ENCODE measurements around the gene NFATC2.

The NFATC2 gene

DNA sequence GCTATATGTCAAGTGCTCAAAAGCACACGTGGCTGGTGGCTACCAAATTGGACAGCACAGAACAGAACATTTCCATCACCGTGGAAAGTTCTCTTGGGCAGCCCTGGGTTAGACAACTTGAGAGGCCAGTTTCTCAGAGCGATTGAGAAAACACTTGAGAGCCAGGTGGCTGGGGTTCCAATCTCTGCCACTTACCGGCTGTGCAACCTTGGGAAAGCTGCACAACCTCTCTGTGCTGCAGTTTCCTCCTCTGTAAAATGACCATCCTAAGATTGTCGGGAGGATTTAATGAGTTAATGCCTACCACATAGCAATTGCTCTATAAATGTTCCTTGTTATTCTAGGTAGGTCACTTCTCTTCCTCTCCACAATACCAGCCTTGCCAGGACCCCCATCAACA, 25.1 kb upstream of the NFATC2 start:
- Histone ChIP-seq H3K36me3 (ENCODE audit: control insufficient read depth, insufficient read depth, low read length) (no peaks in the 10 kb centered on the region), H3K27ac (ENCODE audit: low read depth, low read length, severe bottlenecking) (no peak overlapping the region), H3K9me3 (ENCODE audit: control insufficient read depth, low read length) (no peaks in the 10 kb centered on the region), H3K4me3 (ENCODE audit: extremely low read depth, insufficient read depth, low read length, poor library complexity, severe bottlenecking) (no peak overlapping the region), H3K4me1 (ENCODE audit: control insufficient read depth, insufficient read depth, low read length, poor library complexity, severe bottlenecking) (peaks cover 9% of the 10 kb centered on the region)
- WGBS, 2 experiments (ENCODE audit: insufficient coverage in 2 of 2) = 88 to 89% methylated on average over 4 of the region's 5 CpGs

DNA sequence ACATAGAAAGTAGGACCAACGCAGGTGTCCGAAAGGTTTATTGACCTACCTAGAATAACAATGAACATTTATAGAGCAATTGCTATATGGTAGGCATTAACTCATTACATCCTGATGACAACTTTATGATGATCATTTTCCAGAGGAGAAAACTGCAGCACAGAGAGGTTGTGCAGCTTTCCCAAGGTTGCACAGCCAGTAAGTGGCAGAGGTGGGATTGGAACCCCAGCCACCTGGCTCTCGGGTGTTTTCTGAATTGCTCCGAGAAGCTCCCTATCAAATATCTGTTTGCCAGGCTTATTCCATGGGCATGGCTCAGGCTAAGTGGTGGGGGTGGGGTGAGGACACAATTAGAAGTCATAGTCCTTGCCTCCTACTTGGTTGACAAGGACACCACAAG, 24.1 kb upstream of the NFATC2 start:
- H3K4me1 ChIP-seq (ENCODE audit: control insufficient read depth, insufficient read depth, low read length, poor library complexity, severe bottlenecking) = peaks cover 9% of the 10 kb centered on the region
- WGBS, 2 experiments (ENCODE audit: insufficient coverage in 2 of 2) = 60 to 80% methylated on average over 1 of the region's 4 CpGs
- H3K36me3 ChIP-seq (ENCODE audit: control insufficient read depth, insufficient read depth, low read length) = no peaks in the 10 kb centered on the region
- H3K27ac ChIP-seq (ENCODE audit: low read depth, low read length, severe bottlenecking) = no peak overlapping the region
- H3K4me3 ChIP-seq (ENCODE audit: extremely low read depth, insufficient read depth, low read length, poor library complexity, severe bottlenecking) = no peak overlapping the region
- H3K9me3 ChIP-seq (ENCODE audit: control insufficient read depth, low read length) = no peaks in the 10 kb centered on the region

DNA sequence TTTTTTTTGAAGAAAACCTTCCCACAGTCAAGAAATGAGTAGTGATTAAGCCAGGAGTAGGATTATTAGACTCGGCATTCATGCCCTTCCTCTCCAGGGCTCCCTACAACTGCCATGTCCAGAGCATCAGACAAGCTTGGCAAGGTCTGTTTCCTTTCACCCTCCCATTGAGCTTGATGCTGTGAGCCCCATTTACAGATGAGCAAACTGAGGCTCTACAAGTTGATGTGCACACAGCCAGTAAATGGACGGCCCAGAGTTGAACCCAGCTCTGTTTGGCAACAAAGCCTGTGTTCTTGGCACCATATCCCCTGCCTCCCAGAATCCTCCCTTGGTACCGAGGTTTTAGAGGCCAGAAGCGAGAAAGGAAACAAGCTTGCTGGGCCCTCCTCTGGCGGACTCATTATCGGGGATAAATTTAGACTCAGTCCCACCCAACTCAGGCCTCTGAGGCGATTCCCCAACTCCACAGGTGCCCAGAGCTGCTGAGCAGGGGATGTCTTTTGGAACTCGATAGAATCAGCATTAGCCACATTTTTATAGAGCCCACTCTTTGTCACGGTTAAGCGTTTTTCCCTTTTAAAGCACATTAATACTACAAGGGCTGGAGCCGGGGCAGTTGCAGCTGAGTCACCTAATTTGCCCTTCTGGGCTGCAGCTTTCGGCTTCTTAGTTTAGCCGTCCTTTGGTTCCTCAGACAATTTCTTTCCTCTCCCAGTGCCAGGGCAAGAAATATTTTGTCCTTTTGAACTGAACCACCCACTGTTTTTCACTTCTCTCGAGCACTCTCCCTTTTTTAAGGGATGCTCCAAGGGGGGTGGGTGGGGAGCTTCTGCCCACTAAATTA, 23.0 kb upstream of the NFATC2 start:
- no peak overlapping the region for H3K27ac ChIP-seq (ENCODE audit: low read depth, low read length, severe bottlenecking)
- 81 to 82% methylated on average over 12 of the region's 14 CpGs for WGBS, 2 experiments (ENCODE audit: insufficient coverage in 2 of 2)

DNA sequence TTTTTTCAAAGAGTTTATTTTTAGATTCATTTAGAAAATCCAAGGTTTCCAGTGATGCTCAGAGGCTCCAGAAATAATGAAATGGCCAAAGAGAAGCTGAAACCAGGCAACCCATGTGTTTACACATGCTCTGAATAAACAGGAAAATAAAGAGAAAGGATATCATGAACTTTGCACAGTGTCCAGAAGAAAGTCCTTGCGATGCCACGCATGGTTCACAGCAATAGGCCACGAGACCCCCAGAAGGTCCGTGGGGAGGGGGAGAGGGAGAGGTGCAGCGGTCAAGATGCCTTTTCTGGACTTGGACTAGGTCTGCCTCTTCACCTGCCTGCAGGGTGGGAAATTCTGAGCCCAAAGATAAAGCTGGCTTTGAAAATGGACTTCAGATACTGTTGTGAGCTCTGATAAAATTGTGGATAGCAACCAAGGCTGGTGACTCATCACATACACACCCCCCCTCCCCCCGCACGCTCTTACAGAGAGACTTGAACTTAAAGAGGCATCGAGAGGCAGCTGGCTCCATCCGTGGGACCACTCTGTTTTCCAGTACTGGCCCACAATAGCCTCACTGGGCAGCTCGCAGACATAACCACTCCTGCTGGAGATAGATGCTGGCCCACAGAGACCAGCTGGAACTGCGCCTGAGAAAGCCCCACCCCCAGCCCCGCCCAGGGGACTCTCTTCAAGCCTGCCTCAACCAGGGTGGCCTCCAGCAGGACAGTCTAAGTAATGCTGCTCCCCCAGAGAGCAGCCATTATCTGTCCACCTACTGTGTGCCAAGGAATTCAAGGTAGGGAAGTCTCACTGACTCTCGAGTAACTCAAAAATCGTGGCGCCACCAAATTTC, 21.2 kb upstream of the NFATC2 start:
- no peaks in the 10 kb centered on the region for H3K36me3 ChIP-seq (ENCODE audit: control insufficient read depth, insufficient read depth, low read length)
- H3K4me3 ChIP-seq (ENCODE audit: extremely low read depth, insufficient read depth, low read length, poor library complexity, severe bottlenecking) = peak overlapping the region; percentile 51
- no peaks in the 10 kb centered on the region for H3K9me3 ChIP-seq (ENCODE audit: control insufficient read depth, low read length)
- WGBS, 2 experiments (ENCODE audit: insufficient coverage in 2 of 2) = 36 to 51% methylated on average over 10 to 14 of the region's 15 CpGs
- H3K27ac ChIP-seq (ENCODE audit: low read depth, low read length, severe bottlenecking) = peak overlapping the region; percentile 97
- peaks cover 19% of the 10 kb centered on the region for H3K4me1 ChIP-seq (ENCODE audit: control insufficient read depth, insufficient read depth, low read length, poor library complexity, severe bottlenecking)

More for the DNA sequence above, 23.0 kb upstream of the NFATC2 start:
- Histone ChIP-seq H3K36me3 (ENCODE audit: control insufficient read depth, insufficient read depth, low read length) (no peaks in the 10 kb centered on the region), H3K4me1 (ENCODE audit: control insufficient read depth, insufficient read depth, low read length, poor library complexity, severe bottlenecking) (peaks cover 16% of the 10 kb centered on the region), H3K9me3 (ENCODE audit: control insufficient read depth, low read length) (no peaks in the 10 kb centered on the region), H3K4me3 (ENCODE audit: extremely low read depth, insufficient read depth, low read length, poor library complexity, severe bottlenecking) (no peak overlapping the region)

DNA sequence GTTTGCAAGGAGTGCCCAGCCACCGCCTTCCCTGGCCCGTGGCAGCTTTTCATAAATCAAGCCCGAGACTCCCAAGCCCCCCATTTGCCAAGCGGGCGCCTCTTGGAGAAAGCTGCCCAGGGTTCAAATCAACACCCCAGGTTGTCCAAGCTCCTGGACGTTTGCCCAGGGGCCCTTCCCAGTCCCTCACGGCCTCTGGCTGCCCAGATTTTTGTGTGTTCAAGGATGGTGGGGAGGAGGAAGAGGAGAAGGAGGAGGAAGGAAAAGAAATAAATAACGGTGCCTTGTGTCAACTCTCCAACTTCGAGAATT, 20.6 kb upstream of the NFATC2 start:
- Histone ChIP-seq H3K9me3 (ENCODE audit: control insufficient read depth, low read length) (no peaks in the 10 kb centered on the region), H3K4me1 (ENCODE audit: control insufficient read depth, insufficient read depth, low read length, poor library complexity, severe bottlenecking) (peaks cover 19% of the 10 kb centered on the region), H3K4me3 (ENCODE audit: extremely low read depth, insufficient read depth, low read length, poor library complexity, severe bottlenecking) (peak overlapping the region; percentile 51), H3K27ac (ENCODE audit: low read depth, low read length, severe bottlenecking) (peak overlapping the region; percentile 97), H3K36me3 (ENCODE audit: control insufficient read depth, insufficient read depth, low read length) (no peaks in the 10 kb centered on the region)
- WGBS, 2 experiments (ENCODE audit: insufficient coverage in 2 of 2) = 4 to 13% methylated on average over 5 to 6 of the region's 9 CpGs

DNA sequence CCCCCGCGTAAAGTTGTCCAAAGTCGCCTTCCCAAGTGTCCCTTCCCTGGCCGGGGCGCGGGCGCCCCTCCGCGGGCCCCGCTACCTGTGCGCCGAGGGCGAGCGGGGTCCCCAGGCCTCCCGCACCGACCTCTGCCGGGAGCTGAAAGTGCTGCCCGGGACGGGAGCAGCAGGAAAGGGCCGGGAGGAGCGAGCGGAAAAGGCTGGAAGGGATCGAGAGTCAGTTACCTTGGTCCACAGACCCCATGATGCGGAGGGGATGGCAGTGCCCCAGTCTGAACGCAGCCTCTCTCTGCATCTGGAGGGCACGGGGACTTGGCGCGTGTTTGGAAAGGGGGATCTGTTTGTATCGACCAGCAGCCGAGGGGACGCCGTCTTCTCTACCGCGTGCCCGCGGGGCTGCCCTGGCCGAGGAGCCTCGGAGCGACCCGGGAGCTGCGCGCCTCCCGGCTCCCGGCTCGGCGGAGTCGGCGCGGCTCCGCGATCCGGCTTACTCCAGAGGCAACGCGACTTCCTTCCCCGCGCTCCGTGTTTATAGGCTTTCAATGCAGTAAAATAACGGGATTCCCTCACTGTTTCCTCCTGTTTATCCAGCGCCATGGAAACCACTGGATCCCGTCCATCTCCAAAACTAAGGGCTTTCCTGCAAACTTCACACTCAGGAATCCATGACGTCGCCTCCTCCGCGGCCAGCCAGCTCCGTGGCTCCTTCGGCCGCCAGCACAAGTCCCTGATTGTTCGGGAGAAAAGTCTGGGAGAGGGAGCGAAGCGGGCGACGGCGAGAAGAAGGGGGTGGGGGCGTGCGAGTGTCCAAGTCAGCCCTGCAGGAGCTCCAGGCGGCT, 20.0 kb upstream of the NFATC2 start:
- Histone ChIP-seq H3K4me3 (ENCODE audit: extremely low read depth, insufficient read depth, low read length, poor library complexity, severe bottlenecking) (peak overlapping the region; percentile 51), H3K27ac (ENCODE audit: low read depth, low read length, severe bottlenecking) (peak overlapping the region; percentile 97), H3K9me3 (ENCODE audit: control insufficient read depth, low read length) (no peaks in the 10 kb centered on the region), H3K4me1 (ENCODE audit: control insufficient read depth, insufficient read depth, low read length, poor library complexity, severe bottlenecking) (peaks cover 19% of the 10 kb centered on the region), H3K36me3 (ENCODE audit: control insufficient read depth, insufficient read depth, low read length) (no peaks in the 10 kb centered on the region)
- WGBS, 2 experiments (ENCODE audit: insufficient coverage in 2 of 2) = 0% methylated on average over 47 to 60 of the region's 76 CpGs

DNA sequence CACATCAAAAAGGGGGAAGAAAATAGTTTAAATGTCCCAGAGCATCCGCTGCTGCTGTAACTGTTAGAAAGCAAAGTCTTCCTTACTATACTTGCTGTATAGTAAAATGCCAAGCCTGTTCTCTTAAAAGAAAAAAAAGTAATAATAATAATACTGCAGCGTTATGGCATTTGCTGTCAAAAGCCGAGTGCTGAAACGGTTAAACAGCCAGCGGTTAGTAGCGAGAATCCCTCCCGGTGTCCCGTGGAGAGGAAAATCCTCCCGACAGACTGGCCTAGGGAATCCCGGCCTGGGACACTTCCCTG, 19.5 kb upstream of the NFATC2 start:
- Histone ChIP-seq H3K36me3 (ENCODE audit: control insufficient read depth, insufficient read depth, low read length) (no peaks in the 10 kb centered on the region), H3K4me1 (ENCODE audit: control insufficient read depth, insufficient read depth, low read length, poor library complexity, severe bottlenecking) (peaks cover 19% of the 10 kb centered on the region), H3K27ac (ENCODE audit: low read depth, low read length, severe bottlenecking) (peak overlapping the region; percentile 97), H3K9me3 (ENCODE audit: control insufficient read depth, low read length) (no peaks in the 10 kb centered on the region), H3K4me3 (ENCODE audit: extremely low read depth, insufficient read depth, low read length, poor library complexity, severe bottlenecking) (peak overlapping the region; percentile 51)
- 0% methylated on average over 8 to 9 of the region's 10 CpGs for WGBS, 2 experiments (ENCODE audit: insufficient coverage in 2 of 2)

DNA sequence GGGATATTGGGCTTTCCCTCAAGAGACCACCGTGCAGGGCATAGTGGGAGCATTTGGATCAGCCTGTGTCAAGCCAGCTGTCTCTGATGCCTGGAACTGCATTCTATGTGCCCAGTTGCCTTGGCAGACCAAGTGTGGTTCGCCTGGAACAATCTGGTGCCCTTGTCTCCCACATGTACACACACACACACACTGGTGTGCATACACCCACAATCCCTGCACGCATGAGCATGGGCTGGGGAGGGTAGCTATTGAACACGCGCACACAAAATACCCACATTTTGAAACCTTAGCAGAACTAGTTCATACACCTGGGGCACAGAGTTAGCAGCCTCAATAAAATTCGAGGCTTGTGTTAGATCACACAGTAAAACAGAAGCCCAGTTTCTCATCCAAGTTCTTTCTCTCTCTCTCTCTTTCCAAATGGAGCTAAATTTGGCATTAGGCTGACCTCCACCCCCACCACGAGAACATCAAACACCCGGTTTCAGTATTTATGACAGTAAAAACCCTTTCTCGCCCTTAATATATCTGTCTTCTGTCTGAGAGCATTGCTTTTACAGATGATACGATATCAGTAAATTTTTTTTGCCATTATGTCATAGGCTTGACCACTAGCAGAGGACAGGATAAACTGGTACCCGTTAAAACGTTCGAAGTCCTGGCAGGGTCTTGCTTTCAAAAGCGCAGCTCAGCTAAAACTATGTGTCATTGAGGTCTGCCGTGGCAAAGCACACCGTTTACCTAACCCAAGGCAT, 18.2 kb upstream of the NFATC2 start:
- H3K27ac ChIP-seq (ENCODE audit: low read depth, low read length, severe bottlenecking) = no peak overlapping the region

DNA sequence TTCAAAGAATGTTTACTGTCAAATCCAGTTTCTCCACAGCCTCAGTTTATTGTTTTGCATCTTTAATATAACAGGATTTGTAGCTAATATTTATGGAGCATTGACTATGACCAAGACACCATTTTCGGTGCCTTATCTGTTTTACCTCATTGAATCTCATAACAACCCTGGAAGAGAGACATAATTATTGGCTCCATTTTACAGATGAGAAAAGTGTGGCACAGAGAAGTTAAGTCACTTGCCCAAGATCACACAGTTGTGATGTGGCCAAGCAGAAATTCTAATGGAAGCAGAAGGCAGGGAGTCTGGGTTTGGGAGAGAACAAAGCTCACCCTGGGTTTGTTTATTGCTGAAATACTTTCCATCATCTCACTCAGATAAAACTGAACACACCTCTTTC, 17.5 kb upstream of the NFATC2 start:
- WGBS, 2 experiments (ENCODE audit: insufficient coverage in 2 of 2) = 83% methylated on average over 1 of the region's 1 CpG; no CpG with 5 or more reads in 1 of the 2 experiments
- H3K4me3 ChIP-seq (ENCODE audit: extremely low read depth, insufficient read depth, low read length, poor library complexity, severe bottlenecking) = no peak overlapping the region
- H3K27ac ChIP-seq (ENCODE audit: low read depth, low read length, severe bottlenecking) = no peak overlapping the region
- peaks cover 3% of the 10 kb centered on the region for H3K36me3 ChIP-seq (ENCODE audit: control insufficient read depth, insufficient read depth, low read length)
- H3K4me1 ChIP-seq (ENCODE audit: control insufficient read depth, insufficient read depth, low read length, poor library complexity, severe bottlenecking) = peaks cover 19% of the 10 kb centered on the region
- no peaks in the 10 kb centered on the region for H3K9me3 ChIP-seq (ENCODE audit: control insufficient read depth, low read length)

More for the DNA sequence above, 18.2 kb upstream of the NFATC2 start:
- H3K36me3 ChIP-seq (ENCODE audit: control insufficient read depth, insufficient read depth, low read length) = peaks cover 1% of the 10 kb centered on the region
- H3K4me3 ChIP-seq (ENCODE audit: extremely low read depth, insufficient read depth, low read length, poor library complexity, severe bottlenecking) = peak overlapping the region; percentile 51
- H3K4me1 ChIP-seq (ENCODE audit: control insufficient read depth, insufficient read depth, low read length, poor library complexity, severe bottlenecking) = peaks cover 19% of the 10 kb centered on the region
- H3K9me3 ChIP-seq (ENCODE audit: control insufficient read depth, low read length) = no peaks in the 10 kb centered on the region
- 50 to 56% methylated on average over 10 to 11 of the region's 16 CpGs for WGBS, 2 experiments (ENCODE audit: insufficient coverage in 2 of 2)
